ENCODE measurements around the gene PRDM10. TPM values are rescaled to one million over a fixed set of nuclear protein-coding genes. Genes with fewer than 3 reads are reported as not detected.

The PRDM10 gene
- polyA plus RNA-seq, 1 donor from 2014 or later, result 13.7 TPM

DNA sequence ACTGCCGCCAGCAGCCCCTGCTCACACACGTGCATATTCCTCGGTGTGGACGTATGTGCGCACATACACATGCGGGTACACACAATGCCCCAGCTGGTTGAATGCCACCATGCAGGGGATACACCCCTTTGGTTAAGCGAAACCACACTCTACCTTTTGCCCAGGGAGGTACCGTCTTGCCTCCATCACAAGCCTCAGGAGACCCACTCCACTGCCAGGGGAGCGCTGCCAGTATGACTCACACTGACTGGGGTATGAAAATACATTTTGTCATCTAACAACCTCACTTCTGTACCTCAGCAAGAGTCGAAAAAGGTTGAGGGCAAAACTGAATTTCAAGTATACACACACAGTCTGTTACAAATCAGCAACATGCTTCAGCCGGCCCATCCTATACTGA lies 147.5 kb downstream of the PRDM10 start:
- H3K36me3 ChIP-seq (ENCODE audit: insufficient read depth, low read length), result no peaks in the 10 kb centered on the region
- H3K9me3 ChIP-seq (ENCODE audit: low read length), result no peaks in the 10 kb centered on the region
- no peaks in the 10 kb centered on the region for H3F3A ChIP-seq (ENCODE audit: insufficient read depth, low read length, poor library complexity, severe bottlenecking)
- no peaks in the 10 kb centered on the region for H4K20me1 ChIP-seq (ENCODE audit: insufficient read depth)
- H3K27ac ChIP-seq (ENCODE audit: low read length), result no peak overlapping the region
- H3K9me2 ChIP-seq (ENCODE audit: insufficient read depth, low read length), result no peaks in the 10 kb centered on the region
- H3K4me3 ChIP-seq (ENCODE audit: low read length), result no peak overlapping the region
- H3K27me3 ChIP-seq (ENCODE audit: insufficient read depth, low read depth, low read length), result no peaks in the 10 kb centered on the region
- no peak overlapping the region for H3K9ac ChIP-seq (ENCODE audit: low read length)
- H2AFZ ChIP-seq (ENCODE audit: low read depth, low read length), result no peak overlapping the region
- no peak overlapping the region for H3K4me2 ChIP-seq (ENCODE audit: low read length)
- no peaks in the 10 kb centered on the region for H3K79me2 ChIP-seq (replicated peaks; ENCODE audit: insufficient read depth, low read length)
- TF ChIP-seq POLR2AphosphoS5 (IDR thresholded peaks at IDR 0.05), result no peak
- no peak for TF ChIP-seq TAF1 (IDR thresholded peaks at IDR 0.05; ENCODE audit: low read depth)
- TF ChIP-seq, protein P1, sequence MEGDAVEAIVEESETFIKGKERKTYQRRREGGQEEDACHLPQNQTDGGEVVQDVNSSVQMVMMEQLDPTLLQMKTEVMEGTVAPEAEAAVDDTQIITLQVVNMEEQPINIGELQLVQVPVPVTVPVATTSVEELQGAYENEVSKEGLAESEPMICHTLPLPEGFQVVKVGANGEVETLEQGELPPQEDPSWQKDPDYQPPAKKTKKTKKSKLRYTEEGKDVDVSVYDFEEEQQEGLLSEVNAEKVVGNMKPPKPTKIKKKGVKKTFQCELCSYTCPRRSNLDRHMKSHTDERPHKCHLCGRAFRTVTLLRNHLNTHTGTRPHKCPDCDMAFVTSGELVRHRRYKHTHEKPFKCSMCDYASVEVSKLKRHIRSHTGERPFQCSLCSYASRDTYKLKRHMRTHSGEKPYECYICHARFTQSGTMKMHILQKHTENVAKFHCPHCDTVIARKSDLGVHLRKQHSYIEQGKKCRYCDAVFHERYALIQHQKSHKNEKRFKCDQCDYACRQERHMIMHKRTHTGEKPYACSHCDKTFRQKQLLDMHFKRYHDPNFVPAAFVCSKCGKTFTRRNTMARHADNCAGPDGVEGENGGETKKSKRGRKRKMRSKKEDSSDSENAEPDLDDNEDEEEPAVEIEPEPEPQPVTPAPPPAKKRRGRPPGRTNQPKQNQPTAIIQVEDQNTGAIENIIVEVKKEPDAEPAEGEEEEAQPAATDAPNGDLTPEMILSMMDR (IDR thresholded peaks at IDR 0.05; ENCODE audit: poor library complexity, severe bottlenecking), result no peak
- no peak for TF ChIP-seq EP300 (conservative IDR thresholded peaks at IDR 0.05; ENCODE audit: poor library complexity, severe bottlenecking)
- TF ChIP-seq, protein P2, sequence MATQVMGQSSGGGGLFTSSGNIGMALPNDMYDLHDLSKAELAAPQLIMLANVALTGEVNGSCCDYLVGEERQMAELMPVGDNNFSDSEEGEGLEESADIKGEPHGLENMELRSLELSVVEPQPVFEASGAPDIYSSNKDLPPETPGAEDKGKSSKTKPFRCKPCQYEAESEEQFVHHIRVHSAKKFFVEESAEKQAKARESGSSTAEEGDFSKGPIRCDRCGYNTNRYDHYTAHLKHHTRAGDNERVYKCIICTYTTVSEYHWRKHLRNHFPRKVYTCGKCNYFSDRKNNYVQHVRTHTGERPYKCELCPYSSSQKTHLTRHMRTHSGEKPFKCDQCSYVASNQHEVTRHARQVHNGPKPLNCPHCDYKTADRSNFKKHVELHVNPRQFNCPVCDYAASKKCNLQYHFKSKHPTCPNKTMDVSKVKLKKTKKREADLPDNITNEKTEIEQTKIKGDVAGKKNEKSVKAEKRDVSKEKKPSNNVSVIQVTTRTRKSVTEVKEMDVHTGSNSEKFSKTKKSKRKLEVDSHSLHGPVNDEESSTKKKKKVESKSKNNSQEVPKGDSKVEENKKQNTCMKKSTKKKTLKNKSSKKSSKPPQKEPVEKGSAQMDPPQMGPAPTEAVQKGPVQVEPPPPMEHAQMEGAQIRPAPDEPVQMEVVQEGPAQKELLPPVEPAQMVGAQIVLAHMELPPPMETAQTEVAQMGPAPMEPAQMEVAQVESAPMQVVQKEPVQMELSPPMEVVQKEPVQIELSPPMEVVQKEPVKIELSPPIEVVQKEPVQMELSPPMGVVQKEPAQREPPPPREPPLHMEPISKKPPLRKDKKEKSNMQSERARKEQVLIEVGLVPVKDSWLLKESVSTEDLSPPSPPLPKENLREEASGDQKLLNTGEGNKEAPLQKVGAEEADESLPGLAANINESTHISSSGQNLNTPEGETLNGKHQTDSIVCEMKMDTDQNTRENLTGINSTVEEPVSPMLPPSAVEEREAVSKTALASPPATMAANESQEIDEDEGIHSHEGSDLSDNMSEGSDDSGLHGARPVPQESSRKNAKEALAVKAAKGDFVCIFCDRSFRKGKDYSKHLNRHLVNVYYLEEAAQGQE (IDR thresholded peaks at IDR 0.05; ENCODE audit: borderline replicate concordance), result no peak
- no peak for TF ChIP-seq MXI1 (conservative IDR thresholded peaks at IDR 0.05; ENCODE audit: poor library complexity, severe bottlenecking)
- TF ChIP-seq EZH2 (IDR thresholded peaks at IDR 0.05; ENCODE audit: borderline replicate concordance, insufficient read depth, low read length, poor library complexity, severe bottlenecking), result no peak
- TF ChIP-seq SMC3 (conservative IDR thresholded peaks at IDR 0.05; ENCODE audit: poor library complexity), result no peak
- no peak for TF ChIP-seq RAD21 (conservative IDR thresholded peaks at IDR 0.05)

DNA sequence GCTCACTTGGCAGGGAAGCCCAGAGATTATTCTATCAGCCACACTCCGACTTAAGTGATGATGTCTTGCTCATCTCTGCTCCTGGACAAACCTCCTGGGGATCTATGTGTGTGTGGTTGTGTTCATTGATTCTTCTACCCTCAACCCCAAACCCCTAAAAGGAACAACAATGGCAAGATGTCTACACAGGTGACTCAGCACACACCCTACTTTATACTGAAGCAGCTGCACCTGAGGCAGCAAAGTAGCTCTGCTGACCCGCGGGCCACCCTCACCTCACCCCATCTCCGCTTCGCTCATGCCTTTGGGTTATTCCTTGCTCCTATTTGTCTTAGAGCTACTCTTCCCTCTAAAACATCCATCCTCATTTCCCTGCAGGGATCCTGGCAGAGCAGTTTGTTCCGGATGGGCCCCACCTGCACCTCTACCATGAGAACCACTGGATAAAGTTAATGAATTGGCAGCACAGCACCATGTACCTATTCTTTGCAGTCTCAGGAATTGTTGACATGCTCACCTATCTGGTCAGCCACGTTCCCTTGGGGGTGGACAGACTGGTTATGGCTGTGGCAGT lies 148.3 kb downstream of the PRDM10 start:
- H3F3A ChIP-seq (ENCODE audit: insufficient read depth, low read length, poor library complexity, severe bottlenecking), result no peaks in the 10 kb centered on the region
- H3K36me3 ChIP-seq (ENCODE audit: insufficient read depth, low read length), result no peaks in the 10 kb centered on the region
- H3K27me3 ChIP-seq (ENCODE audit: insufficient read depth, low read depth, low read length), result no peaks in the 10 kb centered on the region
- no peak overlapping the region for H2AFZ ChIP-seq (ENCODE audit: low read depth, low read length)
- H3K9me3 ChIP-seq (ENCODE audit: low read length), result no peaks in the 10 kb centered on the region
- H3K9ac ChIP-seq (ENCODE audit: low read length), result no peak overlapping the region
- TF ChIP-seq RAD21 (conservative IDR thresholded peaks at IDR 0.05) (no peak), SMC3 (conservative IDR thresholded peaks at IDR 0.05; ENCODE audit: poor library complexity) (no peak), EZH2 (IDR thresholded peaks at IDR 0.05; ENCODE audit: borderline replicate concordance, insufficient read depth, low read length, poor library complexity, severe bottlenecking) (no peak), EP300 (conservative IDR thresholded peaks at IDR 0.05; ENCODE audit: poor library complexity, severe bottlenecking) (no peak), MXI1 (conservative IDR thresholded peaks at IDR 0.05; ENCODE audit: poor library complexity, severe bottlenecking) (no peak), POLR2AphosphoS5 (IDR thresholded peaks at IDR 0.05) (no peak), TAF1 (IDR thresholded peaks at IDR 0.05; ENCODE audit: low read depth) (no peak)
- TF ChIP-seq, protein P1 (IDR thresholded peaks at IDR 0.05; ENCODE audit: poor library complexity, severe bottlenecking), result no peak
- TF ChIP-seq, protein P2 (IDR thresholded peaks at IDR 0.05; ENCODE audit: borderline replicate concordance), result no peak
- no peaks in the 10 kb centered on the region for H4K20me1 ChIP-seq (ENCODE audit: insufficient read depth)
- no peak overlapping the region for H3K4me2 ChIP-seq (ENCODE audit: low read length)
- no peaks in the 10 kb centered on the region for H3K79me2 ChIP-seq (replicated peaks; ENCODE audit: insufficient read depth, low read length)
- H3K27ac ChIP-seq (ENCODE audit: low read length), result no peak overlapping the region
- no peak overlapping the region for H3K4me3 ChIP-seq (ENCODE audit: low read length)
- H3K9me2 ChIP-seq (ENCODE audit: insufficient read depth, low read length), result no peaks in the 10 kb centered on the region
